Neural cell (in vitro differentiated cells): Measurements from ENCODE around the gene MAEA. TPM values are rescaled to one million over a fixed set of nuclear protein-coding genes. Genes with fewer than 3 reads are reported as not detected.

Source experiments
- H2AFZ ChIP-seq: fragments of 200-600, 300-800 bp; sonication (generic), shearing (Covaris generic); 2 replicates; pipeline ENCODE4 v1.6.0; 2014; ENCODE audit warnings: low read depth, mild to moderate bottlenecking, antibody characterized with exemption, low read length, moderate library complexity
- H3F3A ChIP-seq: fragments of 200-600 bp; shearing (Covaris generic); 2 replicates; pipeline ENCODE4 v1.6.1; 2016; ENCODE audit warnings: mild to moderate bottlenecking, moderate library complexity, mixed read lengths, antibody characterized with exemption, low read length; ENCODE audit not compliant: insufficient read depth, poor library complexity, severe bottlenecking
- H3K27ac ChIP-seq: fragments of 200-600, 300-800 bp; sonication (generic), shearing (Covaris generic); 2 replicates; pipeline ENCODE4 v1.5.1; 2014; ENCODE audit warnings: mild to moderate bottlenecking, low read length, moderate library complexity
- H3K27me3 ChIP-seq: fragments of 300-800, 200-600 bp; sonication (generic), shearing (Covaris generic); 2 replicates; pipeline ENCODE4 v1.6.0; 2014; ENCODE audit warnings: mild to moderate bottlenecking, low read depth, low read length, moderate library complexity; ENCODE audit not compliant: insufficient read depth
- H3K36me3 ChIP-seq: fragments of 300-800, 200-600 bp; sonication (generic), shearing (Covaris generic); 2 replicates; pipeline ENCODE4 v1.5.1; 2014; ENCODE audit warnings: mild to moderate bottlenecking, antibody characterized with exemption, low read length, moderate library complexity; ENCODE audit not compliant: insufficient read depth
- H3K4me2 ChIP-seq: fragments of 300-800, 200-600 bp; sonication (generic), shearing (Covaris generic); 2 replicates; pipeline ENCODE4 v1.6.0; 2014; ENCODE audit warnings: mild to moderate bottlenecking, low read length
- H3K4me3 ChIP-seq: fragments of 300-800, 200-600 bp; sonication (generic), shearing (Covaris generic); 2 replicates; pipeline ENCODE4 v1.5.1; 2014; ENCODE audit warnings: mild to moderate bottlenecking, low read length, moderate library complexity
- H3K79me2 ChIP-seq: fragments of 200-600 bp; shearing (Covaris generic); replicated peaks from 2 replicates; pipeline ENCODE4 v1.6.0; 2014; ENCODE audit warnings: mild to moderate bottlenecking, low read length, moderate library complexity; ENCODE audit not compliant: insufficient read depth
- H3K9ac ChIP-seq: fragments of 300-800, 200-600 bp; sonication (generic), shearing (Covaris generic); 2 replicates; pipeline ENCODE4 v1.6.1; 2016; ENCODE audit warnings: mild to moderate bottlenecking, low read length, mixed read lengths
- H3K9me2 ChIP-seq: fragments of 200-600 bp; shearing (Covaris generic); 2 replicates; pipeline ENCODE4 v1.6.1; 2016; ENCODE audit warnings: mild to moderate bottlenecking, low read length, mixed read lengths; ENCODE audit not compliant: insufficient read depth
- H3K9me3 ChIP-seq: fragments of 200-600, 300-800 bp; sonication (generic), shearing (Covaris generic); 2 replicates; pipeline ENCODE4 v1.6.1; 2016; ENCODE audit warnings: mild to moderate bottlenecking, mixed run types, low read length, moderate library complexity, mixed read lengths
- H4K20me1 ChIP-seq: fragments of 200-600 bp; shearing (Covaris generic); 2 replicates; pipeline ENCODE4 v1.6.1; 2016; ENCODE audit warnings: mild to moderate bottlenecking, mixed run types; ENCODE audit not compliant: insufficient read depth
- CTCF ChIP-seq: fragments of 450-650 bp; IDR thresholded peaks from 2 replicates; pipeline ENCODE4 v1.5.1; 2014; ENCODE audit warnings: antibody characterized with exemption, mild to moderate bottlenecking, moderate library complexity; ENCODE audit not compliant: poor library complexity, severe bottlenecking
- EP300 ChIP-seq: fragments of 450-650 bp; conservative IDR thresholded peaks from 2 replicates; pipeline ENCODE4 v1.6.1; 2014; ENCODE audit warnings: antibody characterized with exemption, mild to moderate bottlenecking, moderate library complexity; ENCODE audit not compliant: poor library complexity, severe bottlenecking
- EZH2 ChIP-seq: fragments of 200-600, 300-800 bp; shearing (Covaris generic), sonication (generic); IDR thresholded peaks from 2 replicates; pipeline ENCODE4 v1.6.1; 2014; ENCODE audit warnings: antibody characterized with exemption, low read length, borderline replicate concordance, mild to moderate bottlenecking; ENCODE audit not compliant: insufficient read depth, poor library complexity, severe bottlenecking
- MXI1 ChIP-seq: fragments of 450-650 bp; conservative IDR thresholded peaks from 2 replicates; pipeline ENCODE4 v1.6.1; 2014; ENCODE audit warnings: antibody characterized with exemption, mild to moderate bottlenecking; ENCODE audit not compliant: poor library complexity, severe bottlenecking
- POLR2AphosphoS5 ChIP-seq: IDR thresholded peaks from 2 replicates; pipeline ENCODE4 v1.6.1; 2012
- RAD21 ChIP-seq: fragments of 450-650 bp; conservative IDR thresholded peaks from 2 replicates; pipeline ENCODE4 v1.6.1; 2014; ENCODE audit warnings: antibody characterized with exemption, mild to moderate bottlenecking, moderate library complexity
- REST ChIP-seq: IDR thresholded peaks from 2 replicates; pipeline ENCODE4 v1.6.1; 2012; ENCODE audit warnings: borderline replicate concordance
- SMC3 ChIP-seq: fragments of 450-650 bp; conservative IDR thresholded peaks from 2 replicates; pipeline ENCODE4 v1.6.1; 2014; ENCODE audit warnings: antibody characterized with exemption, mild to moderate bottlenecking, moderate library complexity; ENCODE audit not compliant: poor library complexity
- TAF1 ChIP-seq: IDR thresholded peaks from 2 replicates; pipeline ENCODE4 v1.6.1; 2012; ENCODE audit warnings: low read depth
- polyA plus RNA-seq: library from polyadenylated mRNA; depleted of rRNA; stranded (reverse); fragments of >200 nt; gene quantifications from 2 replicates; pipeline ENCODE4 v1.2.3, GENCODE V29; 2014

Gene MAEA
- polyA plus RNA-seq, 1 donor from 2014 or later, result 106 TPM

GRCh38 chr4:1362521-1362920 lies 72.8 kb downstream of the MAEA start:
- no peak overlapping the region for H3K4me3 ChIP-seq
- no peak overlapping the region for H3K9ac ChIP-seq
- no peak for TF ChIP-seq SMC3
- TF ChIP-seq EP300, result no peak
- TF ChIP-seq CTCF, result no peak
- no peak for TF ChIP-seq TAF1
- no peak for TF ChIP-seq EZH2
- no peak for TF ChIP-seq MXI1
- TF ChIP-seq REST, result no peak
- TF ChIP-seq RAD21, result no peak
- TF ChIP-seq POLR2AphosphoS5, result no peak
- no peaks in the 10 kb centered on the region for H3K36me3 ChIP-seq
- H4K20me1 ChIP-seq, result no peaks in the 10 kb centered on the region
- H3K4me2 ChIP-seq, result no peak overlapping the region
- H2AFZ ChIP-seq, result no peak overlapping the region
- H3F3A ChIP-seq, result no peaks in the 10 kb centered on the region
- no peak overlapping the region for H3K27ac ChIP-seq
- no peaks in the 10 kb centered on the region for H3K27me3 ChIP-seq
- no peaks in the 10 kb centered on the region for H3K79me2 ChIP-seq
- no peaks in the 10 kb centered on the region for H3K9me2 ChIP-seq
- H3K9me3 ChIP-seq, result no peaks in the 10 kb centered on the region

- Histone ChIP-seq H3K9ac (no peak overlapping the region), H3K36me3 (no peaks in the 10 kb centered on the region), H3K79me2 (no peaks in the 10 kb centered on the region), H3K27ac (peak overlapping the region; percentile 51), H2AFZ (no peak overlapping the region), H3K27me3 (no peaks in the 10 kb centered on the region), H4K20me1 (no peaks in the 10 kb centered on the region), H3F3A (no peaks in the 10 kb centered on the region), H3K9me2 (no peaks in the 10 kb centered on the region), H3K4me3 (no peak overlapping the region), H3K4me2 (no peak overlapping the region), H3K9me3 (no peaks in the 10 kb centered on the region)
- no peak for TF ChIP-seq MXI1
- TF ChIP-seq SMC3, result no peak
- peak; percentile 52 for TF ChIP-seq EP300
- no peak for TF ChIP-seq EZH2
- TF ChIP-seq POLR2AphosphoS5, result peak; percentile 68
- no peak for TF ChIP-seq REST
- TF ChIP-seq TAF1, result no peak
- no peak for TF ChIP-seq CTCF
- no peak for TF ChIP-seq RAD21
Measured at GRCh38 chr4:1363513-1363912, 73.8 kb downstream of the MAEA start.
